Stimulated activated CD4-positive, alpha-beta T cell treated with anti-CD3 and anti-CD28 coated beads, Interleukin-12 subunit alpha, Interleukin-12 subunit beta, amount 100 ng/mL, for 4 hours (primary cell): Measurements from ENCODE around the gene CAMTA1.

Experiments used
- DNase-seq: peaks from one replicate; pipeline ENCODE4 v3.0.0-alpha.2; 2020

CAMTA1 gene

DNA sequence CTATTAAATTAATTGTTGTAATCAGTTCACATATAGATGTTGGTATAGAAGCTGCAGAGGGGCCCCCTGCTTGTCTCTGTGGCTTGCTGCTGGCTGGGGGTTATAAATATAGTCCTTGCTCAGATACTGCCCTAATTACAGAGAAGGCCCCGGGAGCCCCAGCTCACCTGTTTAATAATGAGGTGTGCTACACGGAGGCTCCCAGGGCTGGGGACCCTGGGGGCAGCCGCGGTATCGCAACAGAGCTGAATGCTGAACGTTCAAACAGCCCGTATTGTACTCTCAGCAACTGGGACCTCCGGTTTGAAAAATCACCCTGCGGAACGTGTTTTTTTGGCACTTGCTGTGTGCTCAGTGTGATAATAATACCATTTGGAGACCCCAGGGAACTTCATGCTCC is 309.3 kb downstream of the CAMTA1 start:
- DNase-seq: no peak

DNA sequence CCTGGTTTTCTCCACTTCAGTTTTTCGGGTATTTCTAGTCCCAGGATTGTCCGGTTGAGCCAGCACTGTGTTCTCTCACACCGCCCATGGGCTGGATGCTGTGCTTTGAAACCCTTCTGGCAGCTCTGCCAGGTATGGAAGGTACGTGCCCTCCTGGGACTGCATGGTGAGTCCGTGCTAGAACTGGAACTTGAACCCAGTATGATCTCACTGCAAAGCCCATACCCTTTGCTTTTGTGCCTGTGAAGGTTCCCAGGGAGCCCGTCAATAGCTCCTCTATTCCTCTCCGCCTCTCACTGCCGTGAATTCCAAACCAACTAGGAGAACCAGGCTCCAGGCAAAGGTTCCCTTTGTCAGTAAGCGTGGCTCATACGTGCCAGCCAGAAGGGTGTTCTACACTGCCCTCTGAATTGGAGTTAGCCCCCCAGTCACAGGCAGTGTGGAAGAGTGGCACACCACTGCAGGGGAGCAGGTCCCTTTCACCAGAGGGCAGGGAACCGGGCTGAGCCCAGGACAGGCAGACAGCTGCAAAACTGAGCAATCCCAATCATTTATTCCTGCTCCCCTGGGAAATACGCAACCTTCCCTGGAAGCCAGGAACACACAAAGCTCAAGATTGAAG is 310.2 kb downstream of the CAMTA1 start:
- DNase-seq: no peak

DNA sequence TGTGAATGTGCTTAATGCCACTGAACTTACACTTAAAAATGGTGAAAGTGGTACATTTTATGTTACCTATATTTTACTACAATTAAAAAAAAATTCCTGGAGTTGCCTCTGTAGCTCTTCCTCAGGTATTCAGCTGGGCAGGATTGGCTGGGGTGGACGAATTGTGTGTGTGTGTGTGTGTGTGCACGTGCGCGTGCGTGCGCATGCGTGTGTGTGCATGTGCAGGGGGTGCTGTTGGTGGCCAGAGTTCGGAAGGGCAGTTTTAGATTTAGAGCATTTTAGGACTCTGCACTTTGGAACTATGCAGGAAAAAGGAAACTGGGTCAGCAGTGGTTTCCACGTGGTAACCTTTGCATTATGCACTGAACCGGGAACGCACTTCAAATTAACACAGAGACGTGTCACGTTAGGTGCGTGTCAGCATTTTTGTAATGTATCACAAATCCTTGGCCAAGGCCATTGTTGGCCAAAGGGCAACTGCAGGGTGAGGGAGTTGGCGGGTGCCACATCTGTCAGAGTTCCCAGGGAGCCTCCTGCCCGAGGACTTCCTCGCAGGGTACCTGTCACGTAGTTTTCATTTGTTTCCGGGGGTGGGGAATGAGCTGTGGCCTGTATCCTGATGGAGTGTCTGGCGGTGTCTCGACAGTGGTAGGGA is 312.8 kb downstream of the CAMTA1 start:
- DNase-seq: no peak

DNA sequence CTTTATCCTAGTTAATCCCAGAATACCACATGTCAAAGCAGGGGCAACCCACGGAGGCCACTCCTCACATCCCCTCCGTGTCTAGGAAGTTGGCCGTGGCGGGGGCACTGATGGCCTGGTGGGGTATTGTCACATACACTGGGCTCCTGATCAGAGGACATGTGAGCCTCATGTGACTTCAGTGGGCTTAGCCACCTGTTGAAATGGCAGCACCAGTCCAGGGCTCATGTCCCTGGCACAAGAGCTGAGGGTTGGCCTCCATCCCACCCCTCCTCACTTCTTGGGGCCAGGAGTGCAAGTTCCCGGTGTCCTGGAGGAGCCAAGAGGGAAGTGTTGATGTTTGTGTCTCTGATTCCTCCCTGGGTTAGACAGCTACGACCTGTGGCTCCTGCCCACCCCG is 313.4 kb downstream of the CAMTA1 start:
- DNase-seq: no peak

DNA sequence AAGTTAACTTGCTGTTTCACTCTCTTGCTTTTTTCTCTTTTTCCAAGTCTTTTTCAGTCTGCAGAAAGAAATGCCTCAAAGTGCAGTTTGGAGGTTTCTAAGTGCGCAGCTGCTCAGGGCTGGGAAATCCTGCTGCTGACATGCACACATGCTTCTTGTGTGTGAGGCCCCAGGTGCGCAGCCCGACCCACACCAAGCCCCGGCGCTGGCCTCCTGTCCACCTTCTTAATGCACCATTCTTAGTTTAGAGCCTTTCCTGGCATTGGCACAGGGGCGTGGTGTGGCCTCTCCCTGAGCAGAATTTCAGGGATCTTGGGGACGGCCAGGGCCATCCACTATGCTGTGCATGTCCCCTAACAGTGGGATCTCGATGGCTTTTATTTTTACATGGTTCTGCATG is 315.2 kb downstream of the CAMTA1 start:
- no peak for DNase-seq

DNA sequence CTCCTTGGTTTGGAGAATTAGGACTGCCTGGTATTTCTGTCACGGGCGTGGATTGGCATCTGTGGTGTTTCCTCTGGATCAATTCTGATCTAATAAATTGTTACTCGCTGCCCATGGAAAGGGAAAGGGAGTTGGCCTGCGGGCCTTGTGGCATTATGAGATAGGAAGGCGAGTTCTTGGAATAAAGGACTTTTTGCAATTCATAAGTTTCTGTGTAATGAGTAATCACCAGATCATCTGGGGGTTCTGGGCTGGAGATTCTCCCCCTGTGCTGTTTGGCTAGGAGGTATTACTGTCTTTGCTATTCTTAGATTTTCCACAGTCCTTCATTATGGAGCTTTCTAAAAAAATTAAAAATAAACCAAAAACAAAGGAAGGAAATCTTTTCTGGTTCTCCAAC is 315.9 kb downstream of the CAMTA1 start:
- DNase-seq: no peak

DNA sequence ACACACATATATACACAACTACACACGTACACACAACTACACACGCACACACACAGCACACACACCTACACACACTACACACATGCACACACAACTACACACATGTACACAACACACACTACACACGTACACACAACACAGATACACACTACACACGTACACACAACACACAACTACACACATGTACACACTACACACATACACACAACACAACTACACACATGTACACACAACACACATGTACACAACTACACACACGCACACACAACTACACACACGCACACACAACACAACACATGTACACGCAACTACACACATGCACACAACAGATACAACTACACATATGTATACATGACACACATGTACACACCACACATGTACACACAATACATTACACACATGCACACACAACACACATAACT is 318.1 kb downstream of the CAMTA1 start:
- DNase-seq: no peak

DNA sequence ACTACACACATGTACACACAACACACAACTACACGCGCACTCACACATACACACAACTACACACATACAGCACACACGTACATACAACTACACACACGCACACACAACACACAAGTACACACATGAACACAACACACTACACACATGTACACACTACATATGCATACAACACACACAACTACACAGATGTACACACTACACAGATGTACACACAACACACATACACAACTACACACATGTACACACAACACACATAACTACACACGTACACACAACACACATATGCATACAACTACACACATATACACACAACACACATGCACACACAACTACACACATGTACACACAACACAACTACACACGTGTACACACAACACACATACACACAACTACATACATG is 318.6 kb downstream of the CAMTA1 start:
- no peak for DNase-seq

DNA sequence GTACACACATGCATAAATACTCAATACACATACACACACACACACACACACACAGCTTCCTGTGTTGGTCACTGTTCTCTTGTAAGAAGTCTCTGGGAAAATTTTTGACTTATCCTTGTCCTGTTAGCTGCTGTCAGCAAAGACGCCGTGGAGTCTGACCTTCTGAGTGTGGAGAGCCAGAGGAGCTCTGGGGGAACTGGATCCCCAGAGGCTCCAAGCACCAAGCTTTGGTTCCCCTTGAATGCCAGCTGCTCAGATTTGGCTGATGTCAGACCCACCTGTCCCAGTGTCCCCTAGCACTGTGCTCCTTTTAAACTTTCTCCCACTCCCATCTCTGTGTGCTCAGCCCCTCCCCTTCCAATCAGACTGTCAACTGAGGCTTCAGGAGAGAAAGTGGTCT is 319.1 kb downstream of the CAMTA1 start:
- no peak for DNase-seq

DNA sequence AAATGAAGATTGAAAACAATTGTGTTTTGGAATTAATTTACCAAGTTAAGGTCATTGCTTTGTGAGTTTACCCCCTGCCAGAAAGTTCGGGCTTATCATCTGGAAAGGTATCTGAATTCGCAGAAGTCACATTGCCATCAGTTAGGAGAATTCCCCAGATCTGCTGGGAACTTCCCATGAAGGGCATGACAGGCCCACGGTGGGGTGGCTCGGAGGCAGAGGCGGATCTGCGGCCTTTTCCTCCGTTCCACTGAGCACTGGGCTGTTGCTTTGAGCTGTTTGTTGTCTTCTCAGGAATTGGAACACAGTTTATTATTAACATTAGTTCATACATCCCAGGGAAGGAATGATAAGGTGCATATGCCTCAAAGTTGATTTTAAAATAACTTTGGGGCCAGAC is 320.0 kb downstream of the CAMTA1 start:
- no peak for DNase-seq

DNA sequence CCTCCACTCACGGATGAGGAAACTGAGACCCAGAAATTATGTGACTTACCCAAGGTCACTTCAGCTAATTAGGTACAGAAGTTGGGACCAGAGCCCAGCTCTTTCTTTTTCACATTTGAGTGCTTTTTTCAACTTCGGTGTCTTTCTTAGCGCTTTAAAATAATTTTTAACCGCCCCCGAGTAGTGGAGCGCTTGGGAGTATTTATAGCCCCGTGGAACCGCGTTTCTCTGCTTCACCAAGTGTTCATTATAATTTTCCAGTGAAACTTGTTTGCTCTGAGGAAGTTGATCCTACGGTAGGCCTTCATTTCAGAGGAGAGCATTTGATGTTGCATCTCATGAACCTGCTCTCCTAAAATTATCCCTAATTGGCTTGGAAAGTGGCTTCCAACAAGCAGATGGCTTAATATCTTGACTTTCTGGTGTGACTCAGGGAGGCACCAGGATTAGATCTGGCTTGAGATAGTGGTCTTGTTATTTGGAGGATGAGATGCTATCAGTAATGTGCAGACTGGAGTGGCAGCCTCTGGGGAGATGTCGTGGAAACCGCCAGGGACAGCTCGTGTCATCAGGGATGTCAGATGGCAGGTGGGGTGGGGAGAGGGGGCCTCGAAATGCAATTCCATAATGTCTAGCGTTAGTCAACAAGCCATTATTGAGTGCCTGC is 321.3 kb downstream of the CAMTA1 start:
- no peak for DNase-seq

DNA sequence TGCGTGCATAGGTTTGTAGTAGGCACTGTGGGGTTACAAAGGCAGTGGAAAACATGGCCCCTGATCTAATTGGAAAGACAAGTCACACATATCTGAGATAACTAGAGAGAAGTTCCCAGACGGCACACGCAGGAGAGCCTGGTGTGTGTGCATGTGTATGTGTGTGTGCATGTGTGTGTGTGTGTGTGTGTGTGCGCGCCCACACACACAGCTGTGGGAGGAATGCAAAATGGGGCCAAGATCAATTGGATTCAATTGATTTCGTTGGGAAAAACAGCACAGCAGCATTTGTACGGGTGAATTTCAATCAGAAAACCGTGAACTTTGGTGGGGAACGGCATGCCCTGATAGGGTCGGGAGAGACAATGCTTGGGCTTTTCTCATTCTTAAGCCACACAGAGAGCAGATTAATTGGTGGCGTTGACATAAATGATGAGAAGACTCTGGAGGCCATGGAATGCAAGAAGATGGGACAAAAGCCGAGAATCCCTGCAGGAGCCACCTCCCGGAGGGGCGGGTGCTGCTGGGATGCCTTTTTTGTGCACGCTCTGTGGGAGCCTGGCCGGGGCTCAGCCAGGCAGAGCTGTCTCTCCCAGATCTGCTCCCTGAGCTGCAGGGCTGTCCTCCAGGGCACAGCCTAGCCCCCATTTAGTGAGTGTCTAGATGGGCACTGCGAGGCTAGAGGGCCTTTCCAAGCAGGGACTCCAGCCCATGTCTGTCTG is 322.0 kb downstream of the CAMTA1 start:
- no peak for DNase-seq

DNA sequence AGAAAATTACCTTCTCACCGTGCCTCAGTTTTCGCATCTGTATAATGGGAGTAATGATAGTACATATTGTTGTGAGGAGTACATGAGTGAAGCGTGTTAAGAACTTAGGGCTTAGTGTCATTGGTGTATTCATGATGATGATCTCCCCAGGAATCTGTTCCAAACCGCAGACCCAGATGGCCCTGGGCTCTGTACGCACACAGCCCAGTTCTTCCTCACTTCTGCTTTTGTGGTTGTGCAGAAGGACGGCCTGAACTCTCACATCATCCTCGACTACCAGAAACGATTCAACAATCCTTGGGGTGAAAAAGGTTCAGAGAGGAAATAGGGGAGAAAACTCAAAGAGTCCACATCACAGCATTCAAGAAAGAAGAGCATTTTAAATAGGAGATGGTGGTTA is 323.0 kb downstream of the CAMTA1 start:
- no peak for DNase-seq

DNA sequence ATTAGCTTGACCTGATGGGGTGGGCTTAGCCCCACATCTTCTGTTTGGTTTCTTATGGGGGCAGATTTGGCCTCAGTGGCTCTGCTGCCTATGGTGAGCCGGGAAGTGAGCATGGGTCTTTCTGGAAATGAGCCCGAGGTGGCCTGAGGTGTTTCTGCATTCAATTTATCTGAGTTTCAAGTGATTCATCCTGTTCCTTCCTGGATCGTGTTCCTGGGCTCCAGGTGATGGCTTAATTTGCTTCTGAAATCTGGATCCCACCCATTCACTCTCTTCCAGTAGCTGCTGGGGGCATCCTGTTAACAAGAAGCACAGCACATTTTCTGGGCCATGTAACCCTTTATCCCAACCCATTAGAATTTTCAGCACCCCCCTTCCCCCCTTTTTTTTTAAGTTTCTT is 324.6 kb downstream of the CAMTA1 start:
- DNase-seq: no peak

DNA sequence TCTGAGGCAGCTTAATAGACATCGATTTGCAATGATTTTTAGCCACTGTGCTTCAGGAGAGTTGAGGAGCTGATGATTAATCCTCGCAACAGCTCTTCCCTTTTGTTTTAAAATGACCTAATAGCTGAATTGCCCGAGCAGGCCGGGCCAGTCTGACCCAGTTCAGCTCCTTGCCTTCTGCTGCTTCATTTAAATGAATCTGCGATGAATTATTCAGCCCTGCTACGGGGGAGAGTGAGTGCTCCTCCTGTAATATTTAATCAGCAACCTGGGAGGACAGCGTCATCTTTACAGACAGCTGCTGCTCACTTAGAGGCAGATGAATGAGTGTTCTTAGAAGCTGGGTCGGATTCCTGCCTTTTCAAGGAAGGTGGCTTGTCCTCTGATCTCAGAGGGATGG is 325.1 kb downstream of the CAMTA1 start:
- DNase-seq: no peak

DNA sequence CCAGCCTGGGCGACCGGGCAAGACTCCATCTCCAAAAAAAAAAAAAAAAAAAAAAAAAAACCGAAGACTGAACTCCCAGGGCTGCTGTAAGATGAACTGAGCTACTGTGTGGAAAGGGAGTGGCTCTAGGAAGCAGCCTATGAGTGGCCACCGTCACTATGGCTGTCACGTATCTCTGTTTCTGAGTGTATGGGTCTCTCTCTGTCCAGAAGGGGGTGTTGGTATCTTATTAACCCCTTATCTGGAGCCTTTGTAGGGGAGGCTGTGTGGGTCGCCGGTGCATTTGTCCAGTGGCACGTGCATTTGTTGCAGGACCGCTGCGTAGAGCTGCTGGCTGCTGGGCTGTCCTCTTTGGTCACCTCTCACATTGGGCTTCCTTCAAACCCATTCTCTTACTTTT is 326.6 kb downstream of the CAMTA1 start:
- DNase-seq: no peak

DNA sequence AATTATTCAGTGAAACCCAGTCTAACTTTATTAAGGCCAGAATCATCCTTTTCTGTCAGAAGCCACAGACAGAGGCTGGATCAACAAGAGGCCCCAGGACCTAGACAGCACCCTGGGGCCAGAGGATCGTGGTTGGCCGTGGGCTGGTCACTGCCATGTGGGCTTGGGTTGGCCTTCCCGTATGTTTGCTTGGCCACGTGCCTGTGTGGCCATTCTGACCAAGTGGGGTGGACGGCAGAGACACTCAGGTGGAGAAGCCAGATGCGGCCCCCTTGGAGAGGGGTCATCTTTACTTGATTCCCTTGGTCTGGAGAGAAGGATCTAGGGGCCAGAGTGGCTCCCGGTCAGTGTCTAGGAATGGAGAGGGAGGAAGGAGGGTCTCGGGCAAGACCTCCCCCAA is 327.9 kb downstream of the CAMTA1 start:
- DNase-seq: no peak

DNA sequence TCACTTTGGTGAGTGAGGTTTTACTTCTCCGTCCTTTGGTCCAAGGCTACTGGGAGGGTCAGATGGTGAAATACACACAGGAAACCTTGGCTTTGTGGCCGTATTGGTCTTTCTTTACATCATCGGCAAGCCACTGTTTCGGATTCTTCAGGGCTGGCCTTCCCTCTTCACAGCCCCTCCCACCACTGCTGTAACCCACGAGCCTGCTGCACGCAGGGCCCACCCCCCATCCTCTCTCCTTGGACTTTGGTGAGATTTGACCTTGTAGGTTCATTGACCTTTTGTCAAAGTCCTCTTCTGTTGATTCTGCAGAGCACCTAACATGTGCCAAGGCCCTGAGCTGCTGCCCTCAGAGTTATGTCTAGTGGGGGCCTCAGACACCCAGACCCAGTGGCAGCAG is 328.6 kb downstream of the CAMTA1 start:
- DNase-seq: no peak

DNA sequence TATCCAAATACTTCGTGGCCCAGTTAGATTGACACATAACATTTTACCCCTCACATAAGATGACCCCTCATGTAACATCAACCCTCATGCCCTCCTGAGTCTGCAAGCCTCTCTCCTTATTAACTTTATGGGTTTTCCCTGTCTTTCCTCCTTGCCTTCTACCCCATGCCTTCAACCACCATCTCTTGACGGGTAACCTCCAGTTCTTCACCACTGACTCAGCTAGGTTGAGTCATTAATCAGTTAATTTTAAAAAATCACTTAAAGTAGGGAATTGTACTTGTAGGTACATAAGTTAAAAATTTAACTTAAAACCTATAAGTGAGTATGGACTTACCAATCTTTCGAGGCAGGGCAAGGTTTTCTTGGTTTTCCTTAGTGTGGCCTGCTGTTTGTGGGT is 330.7 kb downstream of the CAMTA1 start:
- DNase-seq: no peak

DNA sequence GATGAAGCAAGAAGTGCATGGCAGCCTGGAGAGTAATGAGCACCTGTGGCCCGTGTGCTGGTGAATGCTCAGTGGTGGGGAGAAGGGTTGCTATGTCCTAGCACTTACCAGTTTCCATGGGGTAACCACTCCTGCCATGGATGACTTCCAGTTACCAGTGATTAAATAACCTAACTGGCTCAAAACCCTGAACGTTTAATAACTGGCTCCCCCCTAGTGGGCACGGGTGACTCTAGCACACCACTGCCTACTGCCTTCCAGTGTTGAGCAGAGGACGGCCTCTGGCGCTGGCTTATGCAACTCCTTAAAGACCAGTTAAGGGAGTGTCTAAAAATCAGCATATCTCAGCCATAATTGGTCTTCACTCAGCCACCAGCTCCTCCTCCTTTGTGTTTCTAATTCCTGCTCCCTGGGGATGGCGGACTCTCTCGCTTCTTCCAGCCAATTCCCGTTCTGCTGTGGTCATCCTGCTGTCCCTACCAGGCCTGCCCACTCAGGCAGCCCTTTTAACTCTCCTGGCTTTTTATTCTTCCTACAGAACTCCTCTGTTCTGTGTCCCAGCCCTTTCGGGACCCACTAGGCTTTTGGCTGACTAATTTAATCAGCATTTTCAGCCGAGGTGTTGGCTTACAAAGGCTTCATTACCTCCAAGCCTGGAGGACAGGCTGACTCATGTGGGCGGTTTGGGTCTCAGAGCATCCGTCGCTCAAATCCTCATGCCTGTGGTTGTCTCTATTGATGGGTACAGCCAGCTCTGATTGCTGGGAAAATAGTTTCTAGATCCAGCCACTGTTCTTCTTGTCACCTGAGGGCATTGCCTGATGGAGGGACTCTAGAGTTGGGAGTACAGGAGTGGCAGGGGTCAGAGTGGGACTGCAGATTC is 332.4 kb downstream of the CAMTA1 start:
- DNase-seq: no peak

DNA sequence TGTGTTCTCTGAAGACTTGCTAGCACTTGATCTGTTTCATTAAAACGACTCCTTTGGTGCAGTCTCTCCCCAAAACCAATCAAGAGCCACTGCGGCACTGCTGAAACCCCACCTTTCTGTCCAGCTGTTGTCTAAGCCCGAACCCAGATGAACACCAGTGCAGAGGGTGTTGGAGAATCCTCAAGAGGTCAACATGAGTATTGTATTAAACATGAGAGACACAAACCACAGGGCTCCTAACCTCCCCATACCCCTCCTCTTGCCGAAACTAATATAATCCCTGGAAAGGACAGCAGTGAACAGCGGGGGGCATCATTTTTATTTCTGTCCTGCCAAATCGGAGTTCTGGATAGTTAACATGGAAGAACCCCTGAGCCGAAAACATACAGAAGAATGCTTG is 333.9 kb downstream of the CAMTA1 start:
- no peak for DNase-seq

DNA sequence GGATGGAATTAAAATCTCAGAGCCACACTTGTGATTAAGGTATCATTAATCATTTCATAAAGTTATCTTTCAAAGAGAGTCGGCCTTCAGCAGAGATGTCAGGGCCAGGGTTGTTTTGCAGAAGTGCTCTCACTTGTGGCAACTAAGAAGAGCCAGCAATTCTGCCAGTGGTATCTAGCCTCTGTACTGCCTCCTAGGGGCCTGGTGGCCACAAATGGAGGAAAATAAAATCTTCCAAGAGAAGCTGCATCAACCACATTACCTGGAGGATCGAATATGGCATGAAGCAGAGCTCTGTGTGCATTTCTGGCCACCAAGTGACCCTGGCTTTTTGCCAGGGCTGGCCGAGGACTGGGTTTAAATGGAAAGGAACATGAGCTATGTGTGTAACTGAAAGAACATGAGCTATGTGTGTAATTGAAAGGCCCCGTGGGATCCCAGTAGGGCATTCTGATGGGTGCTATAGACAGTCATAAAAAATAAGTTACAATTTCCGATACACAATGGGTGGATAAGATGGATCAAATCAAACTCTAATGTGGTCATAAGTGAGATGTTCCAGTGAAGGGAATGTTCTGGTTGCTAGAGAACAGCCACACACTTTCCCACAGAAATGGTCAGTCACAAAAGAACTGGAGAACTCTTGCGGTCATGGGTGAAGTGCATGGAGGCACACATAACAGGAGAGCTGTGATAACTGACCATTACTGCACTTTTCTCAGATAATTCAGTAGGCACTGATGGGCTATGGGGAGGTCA is 335.8 kb downstream of the CAMTA1 start:
- DNase-seq: no peak
